Neural crest cell (in vitro differentiated cells): Measurements from ENCODE around the gene ACVR1. TPM values are rescaled to one million over a fixed set of nuclear protein-coding genes. Genes with fewer than 3 reads are reported as not detected.

Experiments used
- DNase-seq: peaks from one replicate; pipeline ENCODE4 v3.0.0; 2021; ENCODE audit warnings: low read depth, mixed read lengths, low spot score
- H3K27ac Mint-ChIP-seq: one replicate; pipeline ENCODE4 v1.8.0; 2021; ENCODE audit warnings: mild to moderate bottlenecking, mixed read lengths; ENCODE audit not compliant: unreplicated experiment
- H3K27me3 Mint-ChIP-seq: 2 replicates; pipeline ENCODE4 v1.8.0; 2021; ENCODE audit warnings: low read depth, mild to moderate bottlenecking, mixed read lengths
- H3K36me3 Mint-ChIP-seq: 2 replicates; pipeline ENCODE4 v1.8.0; 2021; ENCODE audit warnings: low read depth, mild to moderate bottlenecking, mixed read lengths
- H3K4me1 Mint-ChIP-seq: 2 replicates; pipeline ENCODE4 v1.8.0; 2021; ENCODE audit warnings: mixed read lengths
- H3K4me3 Mint-ChIP-seq: one replicate; pipeline ENCODE4 v1.8.0; 2021; ENCODE audit warnings: mild to moderate bottlenecking, mixed read lengths
- H3K9me3 Mint-ChIP-seq: 2 replicates; pipeline ENCODE4 v1.8.0; 2021; ENCODE audit warnings: mixed read lengths
- CTCF ChIP-seq: fragments of 200-600 bp; sonication (generic); conservative IDR thresholded peaks from 2 replicates; pipeline ENCODE4 v1.5.0; 2021; ENCODE audit warnings: antibody characterized with exemption, mild to moderate bottlenecking
- total RNA-seq: library from RNA; stranded (reverse); gene quantifications from 2 replicates; pipeline ENCODE4 v1.2.1, GENCODE V29; 2021

Gene ACVR1
- total RNA-seq, 1 donor from 2014 or later = 12.5 TPM

GRCh38 chr2:157733263-157733662 is 142.9 kb downstream of the ACVR1 start:
- peaks cover 41% of the 10 kb centered on the region for H3K36me3 Mint-ChIP-seq
- no peak for TF ChIP-seq CTCF
- H3K4me1 Mint-ChIP-seq = no peaks in the 10 kb centered on the region
- H3K27ac Mint-ChIP-seq = no peak overlapping the region
- H3K4me3 Mint-ChIP-seq = no peak overlapping the region
- no peak for DNase-seq
- no peaks in the 10 kb centered on the region for H3K27me3 Mint-ChIP-seq
- H3K9me3 Mint-ChIP-seq = no peaks in the 10 kb centered on the region

DNA sequence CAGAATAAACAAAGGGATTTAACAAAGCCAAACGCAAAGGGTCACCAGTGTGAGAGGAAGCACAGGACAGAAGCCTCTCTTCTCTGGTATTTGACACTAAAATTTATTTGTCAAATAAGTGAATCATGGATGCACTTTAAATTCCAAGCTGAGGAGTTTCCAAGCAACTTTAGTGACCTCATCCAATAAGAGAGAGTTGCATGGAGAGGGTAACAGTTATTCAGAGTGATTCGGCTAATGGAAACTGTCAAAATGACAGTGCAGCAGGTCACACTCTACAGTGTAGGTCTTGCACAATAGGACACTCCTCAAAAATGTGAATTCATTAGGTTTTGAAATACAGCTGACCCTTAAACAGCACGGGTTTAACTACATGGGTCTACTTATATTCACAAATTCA is 143.5 kb downstream of the ACVR1 start:
- no peak for TF ChIP-seq CTCF
- Mint-ChIP-seq H3K4me3 (no peak overlapping the region), H3K27ac (no peak overlapping the region), H3K27me3 (no peaks in the 10 kb centered on the region), H3K36me3 (peaks cover 36% of the 10 kb centered on the region), H3K4me1 (no peaks in the 10 kb centered on the region), H3K9me3 (no peaks in the 10 kb centered on the region)
- DNase-seq = no peak

DNA sequence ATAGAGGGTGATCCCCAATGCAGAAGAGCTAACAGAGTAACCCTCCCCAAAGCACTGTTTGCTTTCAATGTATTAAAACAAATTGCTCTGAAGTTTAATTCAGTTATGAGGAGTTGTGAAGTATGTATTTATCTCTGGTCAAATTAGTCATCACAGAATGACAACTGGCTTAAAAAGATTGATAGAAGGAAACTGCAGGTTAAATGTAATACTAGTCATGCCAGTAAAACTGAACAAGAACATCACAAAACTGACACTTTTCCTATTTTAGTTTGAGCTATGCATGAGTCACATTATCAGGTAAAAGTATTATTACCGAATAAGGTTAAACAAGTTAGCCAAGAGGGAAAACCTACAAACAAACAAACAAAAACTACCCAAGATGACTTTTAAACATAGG is 148.4 kb downstream of the ACVR1 start:
- no peak for TF ChIP-seq CTCF
- Mint-ChIP-seq H3K4me3 (no peak overlapping the region), H3K9me3 (peaks cover 11% of the 10 kb centered on the region), H3K27me3 (no peaks in the 10 kb centered on the region), H3K27ac (no peak overlapping the region), H3K36me3 (peaks cover 26% of the 10 kb centered on the region), H3K4me1 (no peaks in the 10 kb centered on the region)
- DNase-seq = no peak

DNA sequence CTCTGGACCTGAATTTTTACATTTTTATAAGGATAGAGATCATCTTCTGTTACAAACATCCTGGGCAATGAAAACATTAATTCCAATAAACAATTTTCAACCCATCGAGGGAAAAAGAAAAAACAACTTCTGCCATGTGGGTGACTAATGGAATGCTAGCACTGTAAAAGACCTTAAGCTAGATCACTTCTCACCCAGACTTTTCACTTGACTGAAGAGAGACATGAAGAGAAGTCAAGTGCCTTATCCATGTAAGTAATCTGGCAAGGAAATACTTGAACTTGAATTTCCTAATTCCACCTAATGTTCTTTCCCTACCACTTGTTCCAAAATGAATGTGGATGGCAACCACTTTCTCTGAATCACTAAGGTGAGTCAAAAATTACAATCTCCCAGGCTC is 149.2 kb downstream of the ACVR1 start:
- Mint-ChIP-seq H3K36me3 (peaks cover 28% of the 10 kb centered on the region), H3K4me3 (no peak overlapping the region), H3K4me1 (no peaks in the 10 kb centered on the region), H3K9me3 (peaks cover 14% of the 10 kb centered on the region), H3K27ac (no peak overlapping the region), H3K27me3 (no peaks in the 10 kb centered on the region)
- no peak for TF ChIP-seq CTCF
- DNase-seq = no peak

DNA sequence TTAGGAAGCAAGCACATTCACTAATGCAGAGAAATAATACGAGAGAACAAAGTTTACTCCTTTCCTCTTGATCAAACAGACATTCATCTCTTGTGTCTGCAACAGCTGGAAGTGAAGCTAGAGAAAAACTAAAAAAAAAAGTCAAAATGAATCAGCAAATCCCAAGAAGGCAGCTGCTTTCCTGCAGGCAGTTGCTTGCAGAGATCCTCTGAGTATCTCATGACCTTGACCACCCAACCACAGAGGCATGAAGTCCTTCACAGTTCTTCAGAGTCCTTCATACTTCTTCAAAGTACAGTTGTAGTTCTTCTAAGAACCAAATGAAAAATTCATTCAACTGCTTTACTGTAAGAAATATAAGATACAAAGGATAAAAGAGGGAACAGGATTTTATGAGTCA is 150.3 kb downstream of the ACVR1 start:
- no peaks in the 10 kb centered on the region for H3K27me3 Mint-ChIP-seq
- H3K27ac Mint-ChIP-seq = no peak overlapping the region

More for the DNA sequence above, 150.3 kb downstream of the ACVR1 start:
- DNase-seq = no peak
- H3K4me3 Mint-ChIP-seq = no peak overlapping the region
- H3K36me3 Mint-ChIP-seq = peaks cover 29% of the 10 kb centered on the region
- no peaks in the 10 kb centered on the region for H3K4me1 Mint-ChIP-seq
- H3K9me3 Mint-ChIP-seq = peaks cover 16% of the 10 kb centered on the region
- no peak for TF ChIP-seq CTCF
